Endothelial cell of umbilical vein (primary cell): ENCODE results near the gene UBL7. TPM values are rescaled to one million over a fixed set of nuclear protein-coding genes. Genes with fewer than 3 reads are reported as not detected.

Experiments used
- BruUV-seq: library from RNA; stranded (reverse); fragments of 400-500 nt; replicated peaks from 2 replicates; lab custom pipeline; 2021; lab: Mats Ljungman, UMichigan
- CTCF ChIA-PET: fragments of 300-600, 350-600 bp; sonication (Branson Sonifier 250); formaldehyde crosslinking; loops from one replicate; lab custom pipeline; 2021; ENCODE audit warnings: antibody characterized with exemption, inconsistent platforms; lab: Charles Lee
- POLR2A ChIA-PET: fragments of 300-600, 350-600 bp; sonication (Branson Sonifier 250); formaldehyde crosslinking; loops from one replicate; lab custom pipeline; 2021; ENCODE audit warnings: antibody characterized with exemption, inconsistent platforms; lab: Charles Lee
- DNase-seq: peaks from one replicate; pipeline ENCODE4 v3.0.0-alpha.2; 2011; ENCODE audit warnings: low read depth, low spot score
- FAIRE-seq: peaks from 2 replicates; lab custom pipeline; 2011; peaks lifted over from hg19 to GRCh38; lab: Jason Lieb, UNC
- H2AFZ ChIP-seq: 2 replicates; pipeline ENCODE4 v1.6.0; 2012; ENCODE audit warnings: low read depth, low read length, control low read depth, inconsistent platforms
- H3K27ac ChIP-seq: 2 replicates; pipeline ENCODE4 v1.5.1; 2011; ENCODE audit warnings: low read depth, mild to moderate bottlenecking, control low read depth, low read length, moderate library complexity; ENCODE audit not compliant: insufficient read depth
- H3K27me3 ChIP-seq, 2 experiments: 2 replicates each; pipeline versions ENCODE4 v1.6.0 to v1.6.1; 2011; ENCODE audit warnings: low read length in 2 of 2, mixed read lengths in 1 of 2; ENCODE audit not compliant: control insufficient read depth in 2 of 2, insufficient read depth in 2 of 2
- H3K36me3 ChIP-seq, 2 experiments: 2 replicates in 1 of 2; 3 replicates in 1 of 2; pipeline ENCODE4 v1.5.1; 2011; ENCODE audit warnings: low read length in 2 of 2, mild to moderate bottlenecking in 1 of 2, moderate library complexity in 1 of 2; ENCODE audit not compliant: control insufficient read depth in 2 of 2, insufficient read depth in 2 of 2; ENCODE audit errors: extremely low read depth in 1 of 2
- H3K4me1 ChIP-seq: 3 replicates; pipeline ENCODE4 v1.5.1; 2011; ENCODE audit warnings: mild to moderate bottlenecking, low read length; ENCODE audit not compliant: control insufficient read depth, insufficient read depth; ENCODE audit errors: extremely low read depth
- H3K4me2 ChIP-seq: 2 replicates; pipeline ENCODE4 v1.6.1; 2011; ENCODE audit warnings: low read length, control low read depth, mixed read lengths; ENCODE audit not compliant: insufficient read depth
- H3K4me3 ChIP-seq, 3 experiments: fragments of 200-600 bp in 1 of 3; sonication (generic), shearing (Covaris generic) in 1 of 3; replicated peaks in 1 of 3; 2 replicates each; pipeline ENCODE4 v1.5.1; 2011 to 2016; ENCODE audit warnings: control low read depth in 3 of 3, low read length in 3 of 3, mild to moderate bottlenecking in 2 of 3, inconsistent platforms in 1 of 3, low read depth in 1 of 3, moderate library complexity in 1 of 3; ENCODE audit not compliant: insufficient read depth in 1 of 3
- H3K79me2 ChIP-seq: 2 replicates; pipeline ENCODE4 v1.6.0; 2012; ENCODE audit warnings: low read length, inconsistent platforms; ENCODE audit not compliant: control insufficient read depth, insufficient read depth
- H3K9ac ChIP-seq: replicated peaks from 2 replicates; pipeline ENCODE3; 2011; ENCODE audit warnings: low read length, control low read depth; ENCODE audit not compliant: insufficient read depth; ENCODE audit errors: extremely low read depth
- H3K9me1 ChIP-seq: replicated peaks from 3 replicates; pipeline ENCODE4 v1.6.0; 2011; ENCODE audit warnings: mild to moderate bottlenecking, low read length; ENCODE audit not compliant: control insufficient read depth, insufficient read depth; ENCODE audit errors: extremely low read depth
- H3K9me3 ChIP-seq: replicated peaks from 2 replicates; pipeline ENCODE4 v1.5.1; 2012; ENCODE audit warnings: low read length, inconsistent platforms; ENCODE audit not compliant: control insufficient read depth, insufficient read depth
- H4K20me1 ChIP-seq: replicated peaks from 2 replicates; pipeline ENCODE3; 2011; ENCODE audit warnings: mild to moderate bottlenecking, low read length; ENCODE audit not compliant: control insufficient read depth, insufficient read depth; ENCODE audit errors: extremely low read depth
- EZH2 ChIP-seq: IDR thresholded peaks from 2 replicates; pipeline ENCODE4 v1.6.1; 2012; ENCODE audit warnings: borderline replicate concordance, low read depth, mild to moderate bottlenecking, moderate library complexity, low read length, inconsistent platforms; ENCODE audit not compliant: severe bottlenecking
- FOS ChIP-seq: IDR thresholded peaks from 2 replicates; pipeline ENCODE4 v1.6.1; 2011; ENCODE audit warnings: mild to moderate bottlenecking, low read length, moderate library complexity, borderline replicate concordance; ENCODE audit not compliant: insufficient read depth
- GATA2 ChIP-seq: IDR thresholded peaks from 2 replicates; pipeline ENCODE4 v1.7.0; 2011; ENCODE audit warnings: low read depth, mild to moderate bottlenecking, moderate library complexity, mixed read lengths, low read length; ENCODE audit not compliant: insufficient read length, insufficient read depth
- JUN ChIP-seq: IDR thresholded peaks from 2 replicates; pipeline ENCODE4 v1.6.1; 2011; ENCODE audit warnings: borderline replicate concordance, low read depth; ENCODE audit not compliant: insufficient read length, insufficient read depth
- MAX ChIP-seq: IDR thresholded peaks from 2 replicates; pipeline ENCODE4 v1.6.1; 2011; ENCODE audit not compliant: insufficient read depth, insufficient read length
- MYC ChIP-seq: IDR thresholded peaks from one replicate; pipeline ENCODE4 v1.6.1; 2011; ENCODE audit warnings: mild to moderate bottlenecking, low read depth, low read length
- POLR2A ChIP-seq: IDR thresholded peaks from 2 replicates; pipeline ENCODE4 v1.6.1; 2012; ENCODE audit warnings: low read depth, mild to moderate bottlenecking, control low read depth, low read length
- POLR2AphosphoS5 ChIP-seq: IDR thresholded peaks from 2 replicates; pipeline ENCODE4 v1.6.1; 2012; ENCODE audit warnings: low read depth, mild to moderate bottlenecking, control low read depth, low read length, moderate library complexity; ENCODE audit not compliant: insufficient read depth
- dilution Hi-C: fragments of 300-500 bp; cut with MboI; formaldehyde crosslinking; loops from one replicate; pipeline ENCODE4 v1.15.0; 2019; ENCODE audit warnings: low sequenced_read_pairs; ENCODE audit not compliant: extremely low pct_ligation_motif_present
- intact Hi-C: fragments of 100-400 bp; cut with micrococcal nuclease; formaldehyde crosslinking; loops from one replicate; pipeline ENCODE4 v1.10.0; 2022
- polyA plus RNA-seq, 4 experiments: library from polyadenylated mRNA; depleted of rRNA in 3 of 4; stranded (reverse) in 3 of 4; unstranded in 1 of 4; fragments of >200 nt; gene quantifications; 2 replicates each; pipeline versions ENCODE4 v1.2.1 to v1.2.3, GENCODE V29; 2011 to 2012; ENCODE audit warnings: missing spikeins in 1 of 4
- total RNA-seq: library from RNA; stranded (reverse); gene quantifications from 2 replicates; pipeline ENCODE4 v1.2.3, GENCODE V29; 2021
- TF ChIP-seq, protein P1 (sequence below), 2 donors: IDR thresholded peaks; 1 replicate in 1 of 2; 2 replicates in 1 of 2; pipeline ENCODE4 v1.5.1; 2011; ENCODE audit warnings: low read length in 2 of 2, mild to moderate bottlenecking in 2 of 2, moderate library complexity in 2 of 2, control low read depth in 1 of 2, inconsistent platforms in 1 of 2, low read depth in 1 of 2; ENCODE audit not compliant: insufficient read depth in 1 of 2; ENCODE audit errors: extremely low read depth in 1 of 2

UBL7 gene
- total and polyA plus RNA-seq, 2 donors (not counting 3 experiments of a cell fraction or from before 2014, with no cell fraction given), result 32.8 to 90.4 TPM

DNA sequence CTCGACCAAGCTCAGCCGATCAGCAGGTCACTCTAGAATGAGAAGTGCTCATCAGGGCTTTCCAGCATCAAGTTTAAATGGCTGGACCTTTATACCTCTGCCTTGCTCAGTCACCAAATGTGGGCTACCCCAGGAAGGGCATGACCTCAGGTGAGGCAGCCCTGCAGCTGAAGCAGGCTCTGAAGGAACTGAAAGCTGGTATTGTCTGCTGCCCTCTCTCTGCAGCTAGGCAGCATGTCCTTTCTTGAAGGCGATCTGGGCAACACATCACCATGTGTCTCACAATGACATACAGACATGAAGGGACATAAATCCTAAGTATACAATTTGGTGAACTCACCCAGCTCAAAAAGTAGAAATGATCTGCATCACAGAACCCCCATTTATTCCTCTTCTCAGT is 41.3 kb upstream of the UBL7 start:
- Histone ChIP-seq H3K9me3 (no peaks in the 10 kb centered on the region), H3K4me2 (no peak overlapping the region), H3K27me3 (no peaks in the 10 kb centered on the region), H3K9ac (no peak overlapping the region), H4K20me1 (no peaks in the 10 kb centered on the region), H2AFZ (no peak overlapping the region), H3K27ac (no peak overlapping the region), H3K79me2 (no peaks in the 10 kb centered on the region), H3K4me1 (peaks cover 3% of the 10 kb centered on the region), H3K36me3 (no peaks in the 10 kb centered on the region), H3K4me3 (no peak overlapping the region), H3K9me1 (no peaks in the 10 kb centered on the region)
- dilution Hi-C loops (no loop called here), intact Hi-C loops (no loop called here)
- no TSS peak for BruUV-seq
- FAIRE-seq (no peak), DNase-seq (no peak)
- TF ChIP-seq MYC (no peak), FOS (no peak), POLR2A (no peak)
- ChIA-PET POLR2A (no interaction called here), CTCF (interaction anchor here (1.1 kb wide), 1 partner anchor 13 kb away, joined by 3 read pairs; no protein-coding TSS in a partner anchor)

DNA sequence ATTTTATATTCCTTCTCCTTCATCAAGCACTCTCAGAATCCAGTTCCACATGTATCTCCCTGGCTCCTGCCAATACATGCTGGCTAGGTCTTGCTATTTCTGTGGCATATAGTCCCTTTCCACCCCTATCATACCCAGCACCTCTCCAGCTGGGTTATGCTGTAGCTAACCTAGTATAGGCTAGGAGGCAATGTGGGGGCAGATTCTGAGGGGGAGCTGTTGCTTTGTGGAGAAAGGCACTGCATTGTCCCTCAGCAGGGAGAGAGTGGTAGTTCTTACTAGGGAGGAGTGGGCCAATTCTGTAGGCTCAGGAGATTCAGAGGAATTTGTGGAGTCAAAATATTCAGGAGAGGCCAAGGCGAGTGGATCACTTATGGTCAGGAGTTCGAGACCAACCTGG is 39.4 kb upstream of the UBL7 start:
- Histone ChIP-seq H4K20me1 (no peaks in the 10 kb centered on the region), H3K27ac (no peak overlapping the region), H3K4me3 (no peak overlapping the region), H3K4me1 (no peaks in the 10 kb centered on the region), H3K9me1 (no peaks in the 10 kb centered on the region), H3K4me2 (no peak overlapping the region), H3K36me3 (no peaks in the 10 kb centered on the region), H3K9ac (no peak overlapping the region), H3K27me3 (no peaks in the 10 kb centered on the region), H2AFZ (no peak overlapping the region), H3K9me3 (no peaks in the 10 kb centered on the region), H3K79me2 (no peaks in the 10 kb centered on the region)
- TF ChIP-seq MAX (no peak), GATA2 (no peak), FOS (no peak), POLR2A (no peak), MYC (no peak), POLR2AphosphoS5 (no peak), JUN (no peak), EZH2 (no peak)
- TF ChIP-seq, protein P1, sequence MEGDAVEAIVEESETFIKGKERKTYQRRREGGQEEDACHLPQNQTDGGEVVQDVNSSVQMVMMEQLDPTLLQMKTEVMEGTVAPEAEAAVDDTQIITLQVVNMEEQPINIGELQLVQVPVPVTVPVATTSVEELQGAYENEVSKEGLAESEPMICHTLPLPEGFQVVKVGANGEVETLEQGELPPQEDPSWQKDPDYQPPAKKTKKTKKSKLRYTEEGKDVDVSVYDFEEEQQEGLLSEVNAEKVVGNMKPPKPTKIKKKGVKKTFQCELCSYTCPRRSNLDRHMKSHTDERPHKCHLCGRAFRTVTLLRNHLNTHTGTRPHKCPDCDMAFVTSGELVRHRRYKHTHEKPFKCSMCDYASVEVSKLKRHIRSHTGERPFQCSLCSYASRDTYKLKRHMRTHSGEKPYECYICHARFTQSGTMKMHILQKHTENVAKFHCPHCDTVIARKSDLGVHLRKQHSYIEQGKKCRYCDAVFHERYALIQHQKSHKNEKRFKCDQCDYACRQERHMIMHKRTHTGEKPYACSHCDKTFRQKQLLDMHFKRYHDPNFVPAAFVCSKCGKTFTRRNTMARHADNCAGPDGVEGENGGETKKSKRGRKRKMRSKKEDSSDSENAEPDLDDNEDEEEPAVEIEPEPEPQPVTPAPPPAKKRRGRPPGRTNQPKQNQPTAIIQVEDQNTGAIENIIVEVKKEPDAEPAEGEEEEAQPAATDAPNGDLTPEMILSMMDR (IDR thresholded peaks at IDR 0.05; ENCODE audit: extremely low read depth in 1 of 2, insufficient read depth in 1 of 2, low read depth in 1 of 2, low read length in 2 of 2), result no peak
- ChIA-PET CTCF (interaction anchor here (1.0 to 1.3 kb wide), 2 partner anchors 11 to 132 kb away, joined by 3 to 4 read pairs; no protein-coding TSS in a partner anchor), POLR2A (no interaction called here)
- DNase-seq (no peak), FAIRE-seq (no peak)
- dilution Hi-C loops (no loop called here), intact Hi-C loops (no loop called here)
- BruUV-seq, result no TSS peak
